Coronary artery (tissue), 2 donors: ENCODE results near the gene SCNN1B.
"Not testable (repeated sequence)": the region's sequence is repeated elsewhere in the genome, so short reads cannot be mapped to it uniquely, and the experiment has no call there.

Experiments used
- DNase-seq: peaks from one replicate; pipeline ENCODE4 v3.0.0-alpha.2; 2017; ENCODE audit warnings: low spot score
- H3K27ac ChIP-seq, 2 donors: fragments of 200-600 bp; sonication (generic); one replicate each; pipeline ENCODE4 v1.5.1; 2016 to 2019
- H3K4me3 ChIP-seq: fragments of 200-600 bp; sonication (generic); 2 replicates; pipeline ENCODE4 v1.5.1; 2016; ENCODE audit warnings: mild to moderate bottlenecking, moderate library complexity
- TF ChIP-seq, protein P1 (sequence below): fragments of 200-600 bp; sonication (generic); IDR thresholded peaks from one replicate; pipeline ENCODE4 v1.5.1; 2019; ENCODE audit warnings: antibody characterized with exemption

SCNN1B gene

DNA sequence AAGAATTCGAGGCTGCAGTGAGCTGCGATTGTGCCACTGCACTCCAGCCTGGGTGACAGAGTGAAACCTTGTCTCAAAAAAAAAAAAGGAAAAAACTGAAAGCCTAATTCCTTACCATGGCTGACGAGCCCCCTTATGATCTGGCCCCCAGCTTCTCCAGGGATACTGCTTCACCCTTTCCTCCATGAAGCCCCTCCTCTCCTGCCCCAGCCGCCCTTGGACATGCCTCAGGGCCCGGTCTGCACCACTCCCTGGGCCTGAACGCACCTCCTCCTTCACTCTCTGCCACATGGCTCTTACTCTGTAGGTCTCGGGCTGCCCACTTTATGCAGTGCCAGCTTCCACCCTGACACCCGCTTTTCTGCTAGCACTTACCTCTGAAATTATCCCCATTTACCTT lies 85.6 kb downstream of the SCNN1B start:
- no peak for DNase-seq
- Histone ChIP-seq H3K27ac (no peak overlapping the region), H3K4me3 (no peak overlapping the region)
- TF ChIP-seq, protein P1, sequence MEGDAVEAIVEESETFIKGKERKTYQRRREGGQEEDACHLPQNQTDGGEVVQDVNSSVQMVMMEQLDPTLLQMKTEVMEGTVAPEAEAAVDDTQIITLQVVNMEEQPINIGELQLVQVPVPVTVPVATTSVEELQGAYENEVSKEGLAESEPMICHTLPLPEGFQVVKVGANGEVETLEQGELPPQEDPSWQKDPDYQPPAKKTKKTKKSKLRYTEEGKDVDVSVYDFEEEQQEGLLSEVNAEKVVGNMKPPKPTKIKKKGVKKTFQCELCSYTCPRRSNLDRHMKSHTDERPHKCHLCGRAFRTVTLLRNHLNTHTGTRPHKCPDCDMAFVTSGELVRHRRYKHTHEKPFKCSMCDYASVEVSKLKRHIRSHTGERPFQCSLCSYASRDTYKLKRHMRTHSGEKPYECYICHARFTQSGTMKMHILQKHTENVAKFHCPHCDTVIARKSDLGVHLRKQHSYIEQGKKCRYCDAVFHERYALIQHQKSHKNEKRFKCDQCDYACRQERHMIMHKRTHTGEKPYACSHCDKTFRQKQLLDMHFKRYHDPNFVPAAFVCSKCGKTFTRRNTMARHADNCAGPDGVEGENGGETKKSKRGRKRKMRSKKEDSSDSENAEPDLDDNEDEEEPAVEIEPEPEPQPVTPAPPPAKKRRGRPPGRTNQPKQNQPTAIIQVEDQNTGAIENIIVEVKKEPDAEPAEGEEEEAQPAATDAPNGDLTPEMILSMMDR, result no peak

DNA sequence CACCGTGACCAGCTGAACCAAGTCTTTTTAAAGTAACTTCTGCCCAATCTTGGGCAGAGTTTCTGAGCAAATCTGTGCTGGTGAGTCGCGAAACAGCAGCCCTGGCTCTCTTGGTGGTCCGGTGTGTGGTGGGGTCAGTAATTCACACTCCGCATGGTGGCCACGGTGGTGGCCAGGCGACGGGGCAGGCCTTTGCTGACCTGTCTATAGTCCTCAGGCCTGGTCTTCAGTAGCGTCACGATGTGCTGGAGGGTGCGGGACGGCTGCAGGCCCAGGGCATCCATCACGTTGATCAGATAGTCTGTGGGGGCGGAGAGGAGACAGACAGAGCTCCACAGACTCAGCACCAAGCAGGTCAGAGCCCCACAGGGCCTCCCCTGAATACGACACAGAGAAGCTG lies 86.7 kb downstream of the SCNN1B start:
- no peak overlapping the region for H3K27ac ChIP-seq
- TF ChIP-seq, protein P1, result no peak
- H3K4me3 ChIP-seq, result no peak overlapping the region
- DNase-seq, result no peak

DNA sequence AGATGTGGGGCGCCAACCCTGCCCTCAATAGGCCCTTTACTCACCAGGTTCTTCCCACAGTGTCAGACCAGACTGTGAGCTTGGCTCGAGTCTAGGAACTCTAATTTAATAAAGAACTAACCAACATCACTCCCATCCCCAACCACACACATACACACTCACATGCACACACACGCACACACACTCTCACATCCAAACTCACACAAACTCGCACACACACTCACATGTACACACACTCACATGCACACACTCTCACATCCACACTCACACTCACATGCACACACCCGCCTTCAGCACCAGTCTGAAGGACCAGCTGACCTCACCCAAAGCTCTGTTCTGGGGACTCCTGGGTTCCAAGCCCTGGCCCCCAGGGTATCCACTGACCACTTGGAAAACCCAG lies 87.1 kb downstream of the SCNN1B start:
- TF ChIP-seq, protein P1, result no peak
- DNase-seq, result no peak
- Histone ChIP-seq H3K27ac (no peak overlapping the region), H3K4me3 (no peak overlapping the region)

GRCh38 chr16:23389936-23390335 lies 87.8 kb downstream of the SCNN1B start:
- not testable (repeated sequence) for DNase-seq, H3K4me3 ChIP-seq, H3K27ac ChIP-seq

- no peak overlapping the region for H3K4me3 ChIP-seq
- TF ChIP-seq, protein P1, result no peak
- H3K27ac ChIP-seq, result no peak overlapping the region
- no peak for DNase-seq
Measured at GRCh38 chr16:23391381-23392222, 89.5 kb downstream of the SCNN1B start.

- Histone ChIP-seq H3K4me3 (no peak overlapping the region), H3K27ac (no peak overlapping the region)
- TF ChIP-seq, protein P1, result no peak
- DNase-seq, result no peak
Measured at GRCh38 chr16:23392223-23392600, 90.1 kb downstream of the SCNN1B start.

DNA sequence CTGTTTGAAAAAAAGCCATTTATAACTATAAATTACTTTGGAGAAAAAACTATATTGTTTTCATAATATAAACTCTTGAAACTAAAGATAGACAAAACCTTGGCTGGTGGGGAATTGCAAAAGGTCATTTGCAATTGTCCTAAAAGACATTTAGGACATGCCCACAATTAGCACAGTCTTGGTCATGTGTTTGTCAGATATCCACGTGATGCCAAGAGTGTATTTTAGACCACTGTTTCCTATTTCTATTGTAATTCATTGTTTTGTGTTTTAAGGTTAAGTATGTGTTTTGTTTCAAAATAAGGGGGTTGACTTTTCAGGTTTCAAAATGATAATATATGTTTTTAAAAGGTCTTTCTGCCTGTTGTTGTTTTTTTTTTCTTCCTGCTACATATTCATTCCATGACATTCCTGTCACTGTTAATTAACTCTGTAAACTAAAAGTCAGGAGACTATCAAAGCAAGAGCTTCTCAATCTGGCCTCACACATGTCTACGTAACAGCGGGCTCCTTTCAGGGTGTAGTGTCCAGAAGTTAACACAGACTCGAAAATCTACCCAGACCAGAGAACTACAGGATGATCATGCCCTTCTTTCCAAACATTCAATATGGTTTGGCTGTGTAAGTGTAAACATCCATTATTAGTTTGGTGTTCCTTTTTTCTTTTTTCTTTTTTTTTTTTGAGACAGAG lies 92.2 kb downstream of the SCNN1B start:
- no peak for DNase-seq
- TF ChIP-seq, protein P1, result no peak
- no peak overlapping the region for H3K27ac ChIP-seq
- H3K4me3 ChIP-seq, result no peak overlapping the region
